ENCODE data around the gene C1orf174.

- TF ChIP-seq, protein P1, sequence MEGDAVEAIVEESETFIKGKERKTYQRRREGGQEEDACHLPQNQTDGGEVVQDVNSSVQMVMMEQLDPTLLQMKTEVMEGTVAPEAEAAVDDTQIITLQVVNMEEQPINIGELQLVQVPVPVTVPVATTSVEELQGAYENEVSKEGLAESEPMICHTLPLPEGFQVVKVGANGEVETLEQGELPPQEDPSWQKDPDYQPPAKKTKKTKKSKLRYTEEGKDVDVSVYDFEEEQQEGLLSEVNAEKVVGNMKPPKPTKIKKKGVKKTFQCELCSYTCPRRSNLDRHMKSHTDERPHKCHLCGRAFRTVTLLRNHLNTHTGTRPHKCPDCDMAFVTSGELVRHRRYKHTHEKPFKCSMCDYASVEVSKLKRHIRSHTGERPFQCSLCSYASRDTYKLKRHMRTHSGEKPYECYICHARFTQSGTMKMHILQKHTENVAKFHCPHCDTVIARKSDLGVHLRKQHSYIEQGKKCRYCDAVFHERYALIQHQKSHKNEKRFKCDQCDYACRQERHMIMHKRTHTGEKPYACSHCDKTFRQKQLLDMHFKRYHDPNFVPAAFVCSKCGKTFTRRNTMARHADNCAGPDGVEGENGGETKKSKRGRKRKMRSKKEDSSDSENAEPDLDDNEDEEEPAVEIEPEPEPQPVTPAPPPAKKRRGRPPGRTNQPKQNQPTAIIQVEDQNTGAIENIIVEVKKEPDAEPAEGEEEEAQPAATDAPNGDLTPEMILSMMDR (IDR thresholded peaks at IDR 0.05) = no peak
- no peak for TF ChIP-seq POLR2A (IDR thresholded peaks at IDR 0.05)
Measured at GRCh38 chr1:3874736-3875135, 25.3 kb downstream of the C1orf174 start.
